Keratinocyte (primary cell): Measurements from ENCODE around the gene ATP8A1. TPM values are rescaled to one million over a fixed set of nuclear protein-coding genes. Genes with fewer than 3 reads are reported as not detected.
A peak's percentile ranks its signal among the peaks of the same experiment; 100 is the strongest.

Source experiments
- DNase-seq: peaks from one replicate; pipeline ENCODE4 v3.0.0-alpha.2; 2011; ENCODE audit warnings: low read depth, missing footprints, low spot score
- FAIRE-seq: peaks from 2 replicates; lab custom pipeline; 2011; peaks lifted over from hg19 to GRCh38; lab: Jason Lieb, UNC
- H2AFZ ChIP-seq: 2 replicates; pipeline ENCODE4 v1.6.0; 2012; ENCODE audit warnings: low read length, control low read depth, inconsistent platforms; ENCODE audit not compliant: control insufficient read depth
- H3K27ac ChIP-seq: 2 replicates; pipeline ENCODE4 v1.5.1; 2011; ENCODE audit warnings: low read length; ENCODE audit not compliant: control insufficient read depth, insufficient read depth
- H3K27me3 ChIP-seq: 3 replicates; pipeline ENCODE4 v1.6.0; 2011; ENCODE audit warnings: low read length; ENCODE audit not compliant: control insufficient read depth, insufficient read depth; ENCODE audit errors: extremely low read depth
- H3K36me3 ChIP-seq, 2 experiments: 2 replicates in 1 of 2; 3 replicates in 1 of 2; pipeline ENCODE4 v1.5.1; 2011; ENCODE audit warnings: low read length in 2 of 2, mild to moderate bottlenecking in 1 of 2; ENCODE audit not compliant: control insufficient read depth in 2 of 2, insufficient read depth in 2 of 2; ENCODE audit errors: extremely low read depth in 1 of 2
- H3K4me1 ChIP-seq: 3 replicates; pipeline ENCODE4 v1.5.1; 2011; ENCODE audit warnings: low read length; ENCODE audit not compliant: control insufficient read depth, insufficient read depth; ENCODE audit errors: extremely low read depth
- H3K4me2 ChIP-seq: 3 replicates; pipeline ENCODE4 v1.6.0; 2011; ENCODE audit warnings: low read depth, low read length; ENCODE audit not compliant: control insufficient read depth, insufficient read depth; ENCODE audit errors: extremely low read depth
- H3K4me3 ChIP-seq, 3 experiments: fragments of 200-600 bp in 1 of 3; sonication (generic) in 1 of 3; 2 replicates in 2 of 3; 3 replicates in 1 of 3; pipeline ENCODE4 v1.5.1; 2011 to 2016; ENCODE audit warnings: low read length in 3 of 3, mild to moderate bottlenecking in 3 of 3, control low read depth in 2 of 3, inconsistent platforms in 1 of 3, low read depth in 1 of 3, mixed read lengths in 1 of 3, mixed run types in 1 of 3, moderate library complexity in 1 of 3; ENCODE audit not compliant: control insufficient read depth in 2 of 3, insufficient read depth in 2 of 3; ENCODE audit errors: extremely low read depth in 1 of 3
- H3K79me2 ChIP-seq: 2 replicates; pipeline ENCODE4 v1.6.0; 2012; ENCODE audit warnings: low read length; ENCODE audit not compliant: control insufficient read depth, insufficient read depth
- H3K9ac ChIP-seq: 3 replicates; pipeline ENCODE4 v1.6.0; 2011; ENCODE audit warnings: low read length; ENCODE audit not compliant: control insufficient read depth, insufficient read depth; ENCODE audit errors: extremely low read depth
- H3K9me1 ChIP-seq: 3 replicates; pipeline ENCODE4 v1.6.0; 2011; ENCODE audit warnings: low read length; ENCODE audit not compliant: control insufficient read depth, insufficient read depth; ENCODE audit errors: extremely low read depth
- H3K9me3 ChIP-seq: 2 replicates; pipeline ENCODE4 v1.5.1; 2012; ENCODE audit warnings: low read depth, low read length; ENCODE audit not compliant: control insufficient read depth
- H4K20me1 ChIP-seq: 3 replicates; pipeline ENCODE4 v1.6.0; 2011; ENCODE audit warnings: low read length; ENCODE audit not compliant: control insufficient read depth, insufficient read depth; ENCODE audit errors: extremely low read depth
- CTCF ChIP-seq, 3 experiments: IDR thresholded peaks in 1 of 3; conservative IDR thresholded peaks in 1 of 3; optimal IDR thresholded peaks in 1 of 3; 2 replicates in 2 of 3; 3 replicates in 1 of 3; pipeline versions ENCODE3 to v1.5.1; 2011; ENCODE audit warnings: low read length in 3 of 3, mild to moderate bottlenecking in 3 of 3, moderate library complexity in 2 of 3, control low read depth in 1 of 3, inconsistent platforms in 1 of 3; ENCODE audit not compliant: insufficient read depth in 2 of 3; ENCODE audit errors: extremely low read depth in 1 of 3
- EZH2 ChIP-seq: IDR thresholded peaks from one replicate; pipeline ENCODE4 v1.6.1; 2012; ENCODE audit warnings: inconsistent platforms, mild to moderate bottlenecking, low read length, moderate library complexity
- dilution Hi-C: fragments of 300-500 bp; cut with MboI; formaldehyde crosslinking; loops from one replicate; pipeline ENCODE4 v1.7.0; 2020; ENCODE audit warnings: low sequenced_read_pairs; ENCODE audit not compliant: extremely low pct_ligation_motif_present
- polyA minus RNA-seq, 3 experiments: library from RNA; depleted of rRNA, polyadenylated mRNA; stranded (reverse); fragments of >200 nt; gene quantifications; 1 replicate in 1 of 3; 2 replicates in 1 of 3; 3 replicates in 1 of 3; pipeline ENCODE4 v1.2.3, GENCODE V29; 2011
- polyA plus RNA-seq, 5 experiments: library from polyadenylated mRNA; depleted of rRNA in 3 of 5; stranded (reverse) in 3 of 5; stranded (forward) in 1 of 5; unstranded in 1 of 5; fragments of >200 nt; gene quantifications; 1 replicate in 1 of 5; 2 replicates in 3 of 5; 3 replicates in 1 of 5; pipeline versions ENCODE4 v1.2.1 to v1.2.3, GENCODE V29; 2011 to 2012; ENCODE audit warnings: missing spikeins in 2 of 5, low read depth in 1 of 5, low replicate concordance in 1 of 5

The ATP8A1 gene
- 0.05 to 0.31 TPM (median 0.20 TPM) in 3 replicates for polyA plus RNA-seq
- polyA plus RNA-seq (2011; ENCODE audit: low read depth), result 0.09 TPM
- polyA plus RNA-seq (2011; cell fraction: cytosol; rRNA removed), result 0.01 and 0.15 TPM in 2 replicates
- 0.17 and 0.48 TPM in 2 replicates for polyA plus RNA-seq (2011; cell fraction: nucleus; rRNA removed)
- polyA plus RNA-seq (2012; ENCODE audit: low replicate concordance), result 0.03 and 0.13 TPM in 2 replicates
- polyA minus RNA-seq, result 0.10 to 0.16 TPM in 2 of 3 replicates, not detected in the other
- polyA minus RNA-seq (2011; cell fraction: cytosol; rRNA and poly(A)+ RNA removed), result not detected
- 0.21 and 0.93 TPM in 2 replicates for polyA minus RNA-seq (2011; cell fraction: nucleus; rRNA and poly(A)+ RNA removed)

- TF ChIP-seq EZH2, result no peak
- peak within 1 kb of the TSS; percentile 65 to 82 (median 81) for H3K4me3 ChIP-seq
- H4K20me1 ChIP-seq, result no peaks in the 10 kb centered on the region
- peak within 1 kb of the TSS; percentile 76 for H3K27ac ChIP-seq
- no peaks in the 10 kb centered on the region for H3K9me3 ChIP-seq
- no peak for DNase-seq
- dilution Hi-C loops, result no loop called here
- H3K9me1 ChIP-seq, result no peaks in the 10 kb centered on the region
- H3K4me2 ChIP-seq, result peak within 1 kb of the TSS; percentile 93
- no peak for FAIRE-seq
- H3K79me2 ChIP-seq, result no peaks in the 10 kb centered on the region
- H3K36me3 ChIP-seq, result no peaks in the 10 kb centered on the region
- H3K4me1 ChIP-seq, result peaks cover 21% of the 10 kb centered on the region
- peak within 1 kb of the TSS; percentile 84 for H3K9ac ChIP-seq
- H3K27me3 ChIP-seq, result peaks cover 6% of the 10 kb centered on the region
- peak within 1 kb of the TSS; percentile 100 for H2AFZ ChIP-seq
These were observed at the start of gene ATP8A1 for GRCh38 chr4:42656944-42657792. Gene ATP8A1, minus strand, starts transcription at chr4:42657105. Its CDS starts 232 bp downstream, at chr4:42656873.

GRCh38 chr4:42706086-42706485, 49.2 kb upstream of the ATP8A1 start:
- no peak for TF ChIP-seq CTCF (optimal IDR thresholded peaks at IDR 0.05 in 1 of 3, IDR thresholded peaks at IDR 0.05 in 1 of 3, conservative IDR thresholded peaks at IDR 0.05 in 1 of 3; ENCODE audit: extremely low read depth in 1 of 3, insufficient read depth in 2 of 3, low read length in 3 of 3)
- TF ChIP-seq EZH2, result no peak
- DNase-seq (no peak), FAIRE-seq (no peak)
- H3K27me3 ChIP-seq, result no peaks in the 10 kb centered on the region
- H3K9me3 ChIP-seq, result no peaks in the 10 kb centered on the region
- H3K4me2 ChIP-seq, result no peak overlapping the region
- no peak overlapping the region for H2AFZ ChIP-seq
- H3K9me1 ChIP-seq, result no peaks in the 10 kb centered on the region
- H3K9ac ChIP-seq, result no peak overlapping the region
- no peak overlapping the region for H3K4me3 ChIP-seq
- H4K20me1 ChIP-seq, result no peaks in the 10 kb centered on the region
- H3K27ac ChIP-seq, result no peak overlapping the region
- H3K36me3 ChIP-seq, result no peaks in the 10 kb centered on the region
- dilution Hi-C loops, result no loop called here
- no peaks in the 10 kb centered on the region for H3K79me2 ChIP-seq
- H3K4me1 ChIP-seq, result no peaks in the 10 kb centered on the region
